SK-N-MC (cell line): ENCODE measurements around the gene RPL37.

Experiments
- EZH2 ChIP-seq: fragments of 200-600 bp; sonication (generic); IDR thresholded peaks from one replicate; pipeline ENCODE4 v1.6.1; 2017; ENCODE audit warnings: antibody characterized with exemption
- POLR2AphosphoS5 ChIP-seq: IDR thresholded peaks from 2 replicates; pipeline ENCODE4 v1.6.1; 2012; ENCODE audit warnings: mild to moderate bottlenecking, low read depth, low read length, borderline replicate concordance

DNA sequence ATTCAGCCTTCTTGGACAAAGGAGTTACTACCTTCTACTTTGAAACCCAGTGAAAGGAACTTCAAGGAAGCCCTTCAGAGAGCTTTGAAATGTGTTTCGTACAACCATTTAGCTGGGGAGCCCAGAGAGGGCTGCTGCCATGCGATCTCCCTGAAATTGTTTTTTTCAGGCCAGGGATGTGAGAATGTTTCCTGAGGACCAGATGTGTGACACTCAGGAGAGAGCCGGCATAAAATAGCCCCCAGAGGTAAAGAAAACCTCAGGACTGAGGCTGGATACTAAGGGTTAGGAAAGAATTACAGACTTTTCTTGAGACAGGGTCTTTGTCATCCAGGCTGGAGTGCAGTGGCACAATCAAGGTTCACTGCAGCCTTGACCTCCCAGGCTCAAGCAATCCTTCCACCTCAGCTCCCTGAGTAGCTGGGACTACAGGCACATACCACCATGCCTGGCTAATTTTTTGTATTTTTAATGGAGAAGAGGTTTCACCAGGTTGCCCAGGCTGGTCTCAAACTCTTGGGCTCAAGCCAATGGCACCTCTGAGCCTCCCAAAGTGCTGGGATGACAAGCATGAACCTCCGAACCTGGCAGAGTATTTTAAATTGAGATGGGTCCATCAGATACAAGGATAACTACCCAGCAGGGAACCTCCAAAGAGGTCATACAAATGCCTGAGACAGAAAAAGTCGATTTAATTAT is 8.4 kb downstream of the RPL37 start:
- TF ChIP-seq POLR2AphosphoS5 (peak; percentile 29; the same call in 1 of the 2 replicates), EZH2 (no peak)
